ENCODE measurements around the gene MRPS23. TPM values are rescaled to one million over a fixed set of nuclear protein-coding genes. Genes with fewer than 3 reads are reported as not detected.

The MRPS23 gene
- total and polyA plus RNA-seq, 2 of the 13 experiments (the other 11 are each of a cell fraction or from before 2014, with no cell fraction given) = 63.2 to 181 TPM

DNA sequence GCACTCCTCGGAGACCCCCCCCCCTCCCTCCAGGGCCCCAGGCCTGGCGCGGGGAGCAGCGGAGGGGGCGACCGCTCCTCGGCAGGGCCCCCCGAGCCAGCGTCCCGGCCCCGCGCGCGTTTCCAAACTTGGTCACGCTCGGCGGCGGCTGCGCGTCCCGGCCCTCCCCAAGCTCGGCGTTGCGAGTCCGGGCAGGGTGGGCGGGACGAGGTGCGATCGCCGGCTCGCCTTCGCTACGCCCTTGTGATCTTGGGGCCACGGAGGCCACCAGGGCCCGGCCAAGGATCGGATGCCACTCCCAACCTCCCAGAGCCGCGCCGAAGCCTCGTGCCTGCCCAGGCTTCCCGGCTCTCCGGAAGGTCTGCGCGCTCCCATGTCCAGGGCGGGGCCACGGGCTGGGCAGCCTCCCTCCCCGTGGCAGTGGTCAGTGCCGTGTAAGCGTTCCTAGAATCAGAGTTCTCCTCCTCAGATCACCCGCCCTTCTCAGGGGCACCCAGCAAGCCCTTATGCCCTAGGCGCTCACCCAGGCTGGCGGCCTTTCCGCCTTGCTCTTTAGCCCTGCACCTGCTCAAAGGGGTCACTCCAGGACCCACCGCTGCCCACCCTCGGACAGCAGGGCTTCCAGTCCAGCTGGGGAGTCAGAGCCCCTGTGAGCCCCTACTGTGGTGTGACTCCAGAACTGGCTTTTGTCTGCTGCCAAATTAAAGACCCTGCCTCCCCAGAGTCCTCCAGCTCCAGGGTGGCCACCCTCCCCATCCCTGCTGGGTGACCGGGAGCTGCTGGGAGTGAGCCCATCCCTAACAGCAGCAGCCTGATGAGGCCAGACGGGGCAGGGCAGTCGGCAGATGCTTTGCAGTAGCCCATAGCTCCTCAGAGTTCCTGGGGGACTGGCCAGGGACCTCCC lies 12.2 kb upstream of the MRPS23 start (continued):
- TF ChIP-seq TOPORS (CRISPR knock-in tag; IDR thresholded peaks at IDR 0.05) (peak; percentile 51; the same call in 1 of the 2 replicates), ZNF3 (CRISPR knock-in tag; IDR thresholded peaks at IDR 0.05) (no peak), RAD51 (IDR thresholded peaks at IDR 0.05; ENCODE audit: borderline replicate concordance) (no peak), RARA (CRISPR knock-in tag; IDR thresholded peaks at IDR 0.05) (peak; percentile 75), TCF7 (IDR thresholded peaks at IDR 0.05; ENCODE audit: low read depth) (peak; percentile 19; the same call in 1 of the 2 replicates), PCBP1 (IDR thresholded peaks at IDR 0.05; ENCODE audit: borderline replicate concordance, low read depth, low read length) (0 out of 2 replicates have a peak, but pooled peaks have one; percentile 40), HOXA7 (CRISPR knock-in tag; IDR thresholded peaks at IDR 0.05) (no peak), HDAC1 (CRISPR knock-in tag; IDR thresholded peaks at IDR 0.05) (peak; percentile 80), MYPOP (CRISPR knock-in tag; IDR thresholded peaks at IDR 0.05) (no peak; the same call in none of the 2 replicates), SOX13 (IDR thresholded peaks at IDR 0.05) (peak; percentile 37; the same call in 1 of the 2 replicates), SOX13 (CRISPR knock-in tag; conservative IDR thresholded peaks at IDR 0.05 in 1 of 2, IDR thresholded peaks at IDR 0.05 in 1 of 2) (peak in 1 of 2 experiments; percentile 67; a peak in 2 of 4 replicates), SMARCE1 (IDR thresholded peaks at IDR 0.05; ENCODE audit: borderline replicate concordance) (no peak), ZNF382 (CRISPR knock-in tag; IDR thresholded peaks at IDR 0.05; ENCODE audit: borderline replicate concordance) (no peak), ZNF777 (CRISPR knock-in tag; IDR thresholded peaks at IDR 0.05) (peak; percentile 74), ZNF275 (CRISPR knock-in tag; IDR thresholded peaks at IDR 0.05; ENCODE audit: borderline replicate concordance) (peak; percentile 53), NFE2 (CRISPR knock-in tag; IDR thresholded peaks at IDR 0.05) (no peak), E2F1 (CRISPR knock-in tag; IDR thresholded peaks at IDR 0.05) (peak; percentile 86; the same call in 1 of the 2 replicates), ZNF337 (CRISPR knock-in tag; IDR thresholded peaks at IDR 0.05; ENCODE audit: borderline replicate concordance, low read depth) (no peak), TIGD3 (CRISPR knock-in tag; IDR thresholded peaks at IDR 0.05; ENCODE audit: borderline replicate concordance) (peak; percentile 68; the same call in 1 of the 2 replicates), SRSF4 (IDR thresholded peaks at IDR 0.05; ENCODE audit: low read depth, low read length, poor library complexity, severe bottlenecking) (no peak), HOXA9 (CRISPR knock-in tag; IDR thresholded peaks at IDR 0.05; ENCODE audit: borderline replicate concordance) (no peak), ARNT (IDR thresholded peaks at IDR 0.05) (no peak)
- TF ChIP-seq, protein P1, sequence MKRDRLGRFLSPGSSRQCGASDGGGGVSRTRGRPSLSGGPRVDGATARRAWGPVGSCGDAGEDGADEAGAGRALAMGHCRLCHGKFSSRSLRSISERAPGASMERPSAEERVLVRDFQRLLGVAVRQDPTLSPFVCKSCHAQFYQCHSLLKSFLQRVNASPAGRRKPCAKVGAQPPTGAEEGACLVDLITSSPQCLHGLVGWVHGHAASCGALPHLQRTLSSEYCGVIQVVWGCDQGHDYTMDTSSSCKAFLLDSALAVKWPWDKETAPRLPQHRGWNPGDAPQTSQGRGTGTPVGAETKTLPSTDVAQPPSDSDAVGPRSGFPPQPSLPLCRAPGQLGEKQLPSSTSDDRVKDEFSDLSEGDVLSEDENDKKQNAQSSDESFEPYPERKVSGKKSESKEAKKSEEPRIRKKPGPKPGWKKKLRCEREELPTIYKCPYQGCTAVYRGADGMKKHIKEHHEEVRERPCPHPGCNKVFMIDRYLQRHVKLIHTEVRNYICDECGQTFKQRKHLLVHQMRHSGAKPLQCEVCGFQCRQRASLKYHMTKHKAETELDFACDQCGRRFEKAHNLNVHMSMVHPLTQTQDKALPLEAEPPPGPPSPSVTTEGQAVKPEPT (CRISPR knock-in tag; IDR thresholded peaks at IDR 0.05; ENCODE audit: low read depth) = peak; percentile 88

Data from HepG2 (cell line).